ENCODE results near the gene SDHC. TPM values are rescaled to one million over a fixed set of nuclear protein-coding genes. Genes with fewer than 3 reads are reported as not detected.

SDHC gene
- total and polyA plus RNA-seq, 2 of the 13 experiments (the other 11 are each of a cell fraction or from before 2014, with no cell fraction given): 27.1 to 229 TPM

GRCh38 chr1:161402446-161402845 is 88.3 kb downstream of the SDHC start (continued):
- TF ChIP-seq ZBTB46 (CRISPR knock-in tag; IDR thresholded peaks at IDR 0.05; ENCODE audit: borderline replicate concordance) (no peak), IKZF1 (IDR thresholded peaks at IDR 0.05) (no peak), RBM39 (IDR thresholded peaks at IDR 0.05; ENCODE audit: low read depth, low read length, poor library complexity, severe bottlenecking) (no peak), PCBP1 (IDR thresholded peaks at IDR 0.05; ENCODE audit: borderline replicate concordance, low read depth, low read length) (no peak), SIX1 (CRISPR knock-in tag; IDR thresholded peaks at IDR 0.05; ENCODE audit: borderline replicate concordance) (no peak), ZBTB34 (CRISPR knock-in tag; IDR thresholded peaks at IDR 0.05) (no peak), ZNF75D (CRISPR knock-in tag; IDR thresholded peaks at IDR 0.05; ENCODE audit: borderline replicate concordance) (no peak), ZNF503 (CRISPR knock-in tag; IDR thresholded peaks at IDR 0.05) (no peak), HOXA5 (CRISPR knock-in tag; IDR thresholded peaks at IDR 0.05) (no peak), RARG (CRISPR knock-in tag; IDR thresholded peaks at IDR 0.05; ENCODE audit: low read depth) (no peak)
